MCF 10A (cell line): ENCODE results near the gene FGF16. TPM values are rescaled to one million over a fixed set of nuclear protein-coding genes. Genes with fewer than 3 reads are reported as not detected.

ENCODE experiments used
- BruUV-seq: library from RNA; stranded (reverse); fragments of 400-500 nt; replicated peaks from 2 replicates; lab custom pipeline; 2021; lab: Mats Ljungman, UMichigan
- CTCF ChIA-PET: fragments of 300-600 bp; sonication (Branson Sonifier 250); formaldehyde crosslinking; extraction: SDS; loops from one replicate; lab custom pipeline; 2021; ENCODE audit warnings: antibody characterized with exemption, inconsistent platforms; lab: Yijun Ruan, JAX
- POLR2A ChIA-PET: fragments of 300-600, 350-650 bp; sonication (Branson Sonifier 250); formaldehyde crosslinking; extraction: SDS; loops from one replicate; lab custom pipeline; 2020; ENCODE audit warnings: antibody characterized with exemption, inconsistent platforms; lab: Yijun Ruan, JAX
- DNase-seq: peaks from one replicate; pipeline ENCODE4 v3.0.0-alpha.2; 2018; ENCODE audit not compliant: unreplicated experiment
- H3K27ac Mint-ChIP-seq: one replicate; pipeline ENCODE4 v1.8.0; 2022; ENCODE audit warnings: mild to moderate bottlenecking, low read depth, mixed read lengths; ENCODE audit not compliant: unreplicated experiment
- H3K27me3 Mint-ChIP-seq: one replicate; pipeline ENCODE4 v1.8.0; 2022; ENCODE audit warnings: mixed read lengths; ENCODE audit not compliant: insufficient read depth, unreplicated experiment
- H3K36me3 Mint-ChIP-seq: one replicate; pipeline ENCODE4 v1.8.0; 2022; ENCODE audit warnings: mild to moderate bottlenecking, moderate library complexity, mixed read lengths; ENCODE audit not compliant: insufficient read depth, unreplicated experiment
- H3K4me1 Mint-ChIP-seq: one replicate; pipeline ENCODE4 v1.8.0; 2022; ENCODE audit warnings: mixed read lengths; ENCODE audit not compliant: insufficient read depth, unreplicated experiment
- H3K4me3 Mint-ChIP-seq: one replicate; pipeline ENCODE4 v1.8.0; 2022; ENCODE audit warnings: mild to moderate bottlenecking, moderate library complexity, mixed read lengths; ENCODE audit not compliant: unreplicated experiment
- H3K9me3 Mint-ChIP-seq: one replicate; pipeline ENCODE4 v1.8.0; 2022; ENCODE audit warnings: mixed read lengths; ENCODE audit not compliant: unreplicated experiment
- CTCF ChIP-seq: fragments of 200-600 bp; IDR thresholded peaks from one replicate; pipeline ENCODE4 v1.8.0; 2022; ENCODE audit warnings: antibody characterized with exemption, mild to moderate bottlenecking; ENCODE audit not compliant: unreplicated experiment
- intact Hi-C: fragments of 100-400 bp; cut with micrococcal nuclease; formaldehyde crosslinking; loops from 2 replicates; pipeline ENCODE4 v1.14.1; 2022
- total RNA-seq: library from RNA; stranded (reverse); gene quantifications from 2 replicates; pipeline ENCODE4 v1.2.3, GENCODE V29; 2022

Gene FGF16
- total RNA-seq, 1 experiment from 2014 or later: not detected

- Mint-ChIP-seq H3K27ac (no peak overlapping the region), H3K27me3 (no peaks in the 10 kb centered on the region), H3K9me3 (peaks cover 21% of the 10 kb centered on the region), H3K4me1 (no peaks in the 10 kb centered on the region), H3K4me3 (no peak overlapping the region), H3K36me3 (no peaks in the 10 kb centered on the region)
- CTCF ChIA-PET: no interaction called here
- DNase-seq: no peak
- intact Hi-C loops: no loop called here
- no peak for TF ChIP-seq CTCF
- BruUV-seq: no TSS peak
- POLR2A ChIA-PET: no interaction called here
Measured at GRCh38 chrX:77412631-77413030, 34.6 kb upstream of the FGF16 start.

DNA sequence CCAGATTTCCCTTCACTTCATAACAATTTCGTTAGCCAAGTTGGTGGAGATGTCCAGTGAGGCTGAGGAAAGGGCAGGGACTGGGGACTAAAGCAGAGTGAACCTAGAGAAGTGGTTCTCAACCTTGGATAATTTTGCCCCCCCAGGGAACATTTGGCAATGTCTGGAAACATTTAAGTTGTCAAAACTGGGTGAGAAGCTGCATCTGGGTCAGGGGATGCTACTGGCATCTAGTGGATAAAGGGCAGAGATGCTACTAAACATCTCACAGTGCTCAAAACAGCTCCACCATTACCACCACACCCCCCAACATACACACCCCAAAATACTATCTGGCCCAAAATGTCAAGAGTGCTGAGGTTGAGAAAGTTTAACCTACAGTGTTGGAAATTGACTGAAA, 32.0 kb upstream of the FGF16 start:
- Mint-ChIP-seq H3K27me3 (no peaks in the 10 kb centered on the region), H3K9me3 (peaks cover 8% of the 10 kb centered on the region), H3K36me3 (no peaks in the 10 kb centered on the region), H3K4me3 (no peak overlapping the region), H3K4me1 (no peaks in the 10 kb centered on the region), H3K27ac (no peak overlapping the region)
- intact Hi-C loops: no loop called here
- ChIA-PET CTCF (interaction anchor here (0.6 kb wide), 2 partner anchors 215 to 615 kb away, joined by 3 read pairs; no protein-coding TSS in a partner anchor), POLR2A (no interaction called here)
- no TSS peak for BruUV-seq
- DNase-seq: no peak
- TF ChIP-seq CTCF: no peak

DNA sequence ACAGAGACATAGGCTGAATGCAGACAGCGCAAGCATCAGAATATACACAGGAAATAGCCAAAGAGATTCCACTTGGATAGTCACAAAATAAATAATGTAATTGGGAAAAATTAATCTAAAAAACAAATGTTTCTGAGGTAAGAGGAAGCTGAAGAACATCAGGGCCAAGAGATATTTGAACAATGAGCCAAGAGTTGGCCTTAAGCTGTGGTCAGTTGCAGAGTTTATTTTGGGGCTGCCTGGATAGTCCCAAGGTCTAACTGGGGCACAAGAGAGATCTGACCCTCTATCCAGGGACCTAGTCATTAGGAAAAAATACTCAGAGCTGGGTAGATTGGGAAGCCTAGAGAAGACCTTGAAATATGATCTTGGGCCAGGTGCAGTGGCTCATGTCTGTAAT, 31.3 kb upstream of the FGF16 start:
- Mint-ChIP-seq H3K4me1 (no peaks in the 10 kb centered on the region), H3K36me3 (no peaks in the 10 kb centered on the region), H3K27me3 (no peaks in the 10 kb centered on the region), H3K27ac (no peak overlapping the region), H3K4me3 (no peak overlapping the region), H3K9me3 (peaks cover 8% of the 10 kb centered on the region)
- no peak for TF ChIP-seq CTCF
- no TSS peak for BruUV-seq
- ChIA-PET CTCF (interaction anchor here (0.8 kb wide), 1 partner anchor 989 kb away, joined by 3 read pairs; no protein-coding TSS in a partner anchor), POLR2A (no interaction called here)
- intact Hi-C loops: no loop called here
- no peak for DNase-seq

DNA sequence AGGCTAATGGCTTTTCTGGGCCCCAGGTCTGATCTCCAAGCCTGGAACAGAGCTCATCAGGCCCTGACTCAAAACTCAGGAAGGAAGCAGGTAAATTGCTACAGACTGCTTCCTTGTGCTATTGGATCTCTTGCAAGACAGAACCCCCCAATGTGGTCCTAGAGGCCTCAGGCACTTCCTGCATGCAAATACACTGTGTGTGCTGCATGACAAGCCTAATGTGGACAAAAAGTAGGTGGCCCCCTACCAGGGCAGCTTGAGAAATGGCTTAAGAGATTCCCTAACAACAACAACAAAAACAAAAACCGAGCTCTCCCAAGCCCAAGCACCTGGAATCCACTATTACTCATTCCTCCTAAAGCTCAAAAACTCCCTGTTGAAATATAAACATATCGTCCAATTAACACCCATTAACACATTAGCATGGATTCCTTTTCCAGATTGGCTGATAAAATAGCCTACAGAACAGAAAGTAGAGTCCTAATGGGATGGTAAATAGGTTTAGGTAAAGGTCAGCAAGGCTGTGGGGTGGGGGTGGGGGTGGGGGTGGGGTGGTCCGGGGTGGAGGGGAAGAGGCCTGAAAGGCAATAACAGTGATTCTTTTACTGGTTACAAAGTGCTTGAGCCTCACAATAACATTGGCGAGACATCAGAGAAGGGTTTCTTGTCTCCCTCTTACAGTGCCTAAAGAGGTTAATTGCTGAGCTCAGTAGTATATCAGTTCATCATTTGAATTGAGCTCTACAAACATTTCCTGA, 24.1 kb upstream of the FGF16 start:
- DNase-seq: no peak
- no peak overlapping the region for H3K4me3 Mint-ChIP-seq
- H3K27me3 Mint-ChIP-seq: no peaks in the 10 kb centered on the region
- ChIA-PET POLR2A (no interaction called here), CTCF (interaction anchor here (1.0 kb wide), 1 partner anchor 1144 kb away, joined by 4 read pairs; no protein-coding TSS in a partner anchor)
- no TSS peak for BruUV-seq
- peaks cover 6% of the 10 kb centered on the region for H3K4me1 Mint-ChIP-seq
- intact Hi-C loops: no loop called here
- no peak for TF ChIP-seq CTCF
- no peaks in the 10 kb centered on the region for H3K36me3 Mint-ChIP-seq
- peaks cover 8% of the 10 kb centered on the region for H3K9me3 Mint-ChIP-seq
- no peak overlapping the region for H3K27ac Mint-ChIP-seq
